OCI-LY7 (cell line): ENCODE results near the gene C16orf54. TPM values are rescaled to one million over a fixed set of nuclear protein-coding genes. Genes with fewer than 3 reads are reported as not detected.
"Not testable (repeated sequence)": the region's sequence is repeated elsewhere in the genome, so short reads cannot be mapped to it uniquely, and the experiment has no call there.

Experiments used
- BruUV-seq: library from RNA; stranded (reverse); fragments of 400-500 nt; replicated peaks from 2 replicates; lab custom pipeline; 2021; lab: Mats Ljungman, UMichigan
- CTCF ChIA-PET: fragments of 300-600 bp; sonication (Branson Sonifier 250); formaldehyde crosslinking; loops from one replicate; lab custom pipeline; 2022; ENCODE audit warnings: antibody characterized with exemption; ENCODE audit not compliant: unreplicated experiment; lab: Charles Lee
- POLR2A ChIA-PET: fragments of 300-600 bp; sonication (Branson Sonifier 250); formaldehyde crosslinking; loops from one replicate; lab custom pipeline; 2022; ENCODE audit warnings: antibody characterized with exemption; lab: Charles Lee
- DNase-seq: peaks from one replicate; pipeline ENCODE4 v3.0.0-alpha.2; 2015; ENCODE audit warnings: low spot score
- H2AFZ ChIP-seq: fragments of 200-600 bp; sonication (generic), shearing (Covaris generic); 2 replicates; pipeline ENCODE4 v1.6.1; 2014; ENCODE audit warnings: mild to moderate bottlenecking, antibody characterized with exemption, low read length, moderate library complexity
- H3K27ac ChIP-seq: fragments of 200-600 bp; sonication (generic); 2 replicates; pipeline ENCODE4 v1.5.1; 2014; ENCODE audit warnings: mixed run types, low read depth, mild to moderate bottlenecking, moderate library complexity, low read length, inconsistent platforms; ENCODE audit not compliant: poor library complexity, severe bottlenecking
- H3K36me3 ChIP-seq: fragments of 200-600 bp; sonication (generic); 2 replicates; pipeline ENCODE4 v1.6.1; 2014; ENCODE audit warnings: mild to moderate bottlenecking, antibody characterized with exemption, low read length, moderate library complexity, mixed read lengths; ENCODE audit not compliant: insufficient read depth
- H3K4me1 ChIP-seq: fragments of 200-600 bp; sonication (generic); 2 replicates; pipeline ENCODE4 v1.5.1; 2014; ENCODE audit warnings: mild to moderate bottlenecking, low read length; ENCODE audit not compliant: insufficient read depth, poor library complexity, severe bottlenecking
- H3K4me2 ChIP-seq: fragments of 200-600 bp; sonication (generic); 2 replicates; pipeline ENCODE4 v1.6.1; 2014; ENCODE audit warnings: mild to moderate bottlenecking, low read length
- H3K4me3 ChIP-seq: fragments of 200-600 bp; sonication (generic); 2 replicates; pipeline ENCODE4 v1.5.1; 2014; ENCODE audit warnings: mild to moderate bottlenecking, low read depth, low read length; ENCODE audit not compliant: poor library complexity, severe bottlenecking
- H3K79me2 ChIP-seq: fragments of 200-600 bp; sonication (generic); 2 replicates; pipeline ENCODE4 v1.6.1; 2016; ENCODE audit warnings: low read depth, mild to moderate bottlenecking, low read length, moderate library complexity, mixed read lengths; ENCODE audit not compliant: insufficient read depth
- H3K9me2 ChIP-seq: fragments of 200-600 bp; sonication (generic); 2 replicates; pipeline ENCODE4 v1.6.1; 2016; ENCODE audit warnings: mild to moderate bottlenecking, low read length, mixed read lengths; ENCODE audit not compliant: insufficient read depth
- H3K9me3 ChIP-seq: fragments of 200-600 bp; sonication (generic); 2 replicates; pipeline ENCODE4 v1.6.1; 2014; ENCODE audit warnings: mild to moderate bottlenecking, mixed run types, low read length, mixed read lengths
- H4K20me1 ChIP-seq: fragments of 200-600 bp; sonication (generic); 2 replicates; pipeline ENCODE4 v1.6.1; 2014; ENCODE audit warnings: mild to moderate bottlenecking, antibody characterized with exemption, low read length, moderate library complexity, mixed read lengths; ENCODE audit not compliant: insufficient read depth
- EZH2phosphoT487 ChIP-seq: fragments of 200-600 bp; sonication (generic); IDR thresholded peaks from 2 replicates; pipeline ENCODE4 v1.6.1; 2018; ENCODE audit warnings: low read depth, borderline replicate concordance, mild to moderate bottlenecking, mixed run types, antibody characterized with exemption, low read length, moderate library complexity, mixed read lengths
- intact Hi-C: fragments of 100-400 bp; cut with micrococcal nuclease; formaldehyde crosslinking; loops from one replicate; pipeline ENCODE4 v1.10.0; 2022; ENCODE audit not compliant: unreplicated experiment
- total RNA-seq, 2 experiments: library from RNA; depleted of rRNA in 1 of 2; stranded (reverse); fragments of >200 nt in 1 of 2; shearing (Covaris generic) in 1 of 2; gene quantifications; 2 replicates each; pipeline ENCODE4 v1.2.3, GENCODE V29; 2014 to 2022
- TF ChIP-seq, protein P1 (sequence below): fragments of 200-600 bp; sonication (generic); conservative IDR thresholded peaks from 2 replicates; pipeline ENCODE4 v1.5.1; 2014; ENCODE audit warnings: mild to moderate bottlenecking, antibody characterized with exemption, low read length, moderate library complexity, mixed read lengths

The C16orf54 gene
- total RNA-seq, 2 experiments from 2014 or later, result 0.32 TPM; not detected in 1

DNA sequence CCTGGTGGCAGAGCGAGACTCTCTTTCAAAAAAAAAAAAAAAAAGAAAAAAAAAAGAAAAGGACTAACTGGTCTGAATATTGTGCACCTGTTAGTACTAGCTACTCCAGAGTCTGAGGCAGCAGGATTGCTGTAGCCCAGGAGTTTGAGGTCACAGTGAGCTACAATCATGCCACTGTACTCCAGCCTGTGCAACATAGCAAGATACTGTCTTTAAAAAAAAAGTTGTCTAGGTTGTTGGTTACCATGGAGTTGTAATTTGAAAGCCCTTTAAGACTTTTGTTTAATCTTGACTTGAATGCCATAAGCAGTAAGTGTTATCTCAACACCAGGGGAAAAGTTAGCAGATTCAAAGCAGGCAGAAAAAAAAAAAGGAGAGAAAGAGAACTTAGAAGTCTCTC is 10.9 kb upstream of the C16orf54 start:
- H3K9me3 ChIP-seq, result no peaks in the 10 kb centered on the region
- no peaks in the 10 kb centered on the region for H3K79me2 ChIP-seq
- TF ChIP-seq, protein P1, sequence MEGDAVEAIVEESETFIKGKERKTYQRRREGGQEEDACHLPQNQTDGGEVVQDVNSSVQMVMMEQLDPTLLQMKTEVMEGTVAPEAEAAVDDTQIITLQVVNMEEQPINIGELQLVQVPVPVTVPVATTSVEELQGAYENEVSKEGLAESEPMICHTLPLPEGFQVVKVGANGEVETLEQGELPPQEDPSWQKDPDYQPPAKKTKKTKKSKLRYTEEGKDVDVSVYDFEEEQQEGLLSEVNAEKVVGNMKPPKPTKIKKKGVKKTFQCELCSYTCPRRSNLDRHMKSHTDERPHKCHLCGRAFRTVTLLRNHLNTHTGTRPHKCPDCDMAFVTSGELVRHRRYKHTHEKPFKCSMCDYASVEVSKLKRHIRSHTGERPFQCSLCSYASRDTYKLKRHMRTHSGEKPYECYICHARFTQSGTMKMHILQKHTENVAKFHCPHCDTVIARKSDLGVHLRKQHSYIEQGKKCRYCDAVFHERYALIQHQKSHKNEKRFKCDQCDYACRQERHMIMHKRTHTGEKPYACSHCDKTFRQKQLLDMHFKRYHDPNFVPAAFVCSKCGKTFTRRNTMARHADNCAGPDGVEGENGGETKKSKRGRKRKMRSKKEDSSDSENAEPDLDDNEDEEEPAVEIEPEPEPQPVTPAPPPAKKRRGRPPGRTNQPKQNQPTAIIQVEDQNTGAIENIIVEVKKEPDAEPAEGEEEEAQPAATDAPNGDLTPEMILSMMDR, result no peak
- TF ChIP-seq EZH2phosphoT487, result no peak
- H3K4me2 ChIP-seq, result no peak overlapping the region
- no peaks in the 10 kb centered on the region for H4K20me1 ChIP-seq
- DNase-seq, result no peak
- no TSS peak for BruUV-seq
- no peak overlapping the region for H2AFZ ChIP-seq
- no peaks in the 10 kb centered on the region for H3K9me2 ChIP-seq
- ChIA-PET CTCF (no interaction called here), POLR2A (no interaction called here)
- H3K36me3 ChIP-seq, result no peaks in the 10 kb centered on the region
- peaks cover 10% of the 10 kb centered on the region for H3K4me1 ChIP-seq
- H3K27ac ChIP-seq, result no peak overlapping the region
- no peak overlapping the region for H3K4me3 ChIP-seq
- intact Hi-C loops, result no loop called here

DNA sequence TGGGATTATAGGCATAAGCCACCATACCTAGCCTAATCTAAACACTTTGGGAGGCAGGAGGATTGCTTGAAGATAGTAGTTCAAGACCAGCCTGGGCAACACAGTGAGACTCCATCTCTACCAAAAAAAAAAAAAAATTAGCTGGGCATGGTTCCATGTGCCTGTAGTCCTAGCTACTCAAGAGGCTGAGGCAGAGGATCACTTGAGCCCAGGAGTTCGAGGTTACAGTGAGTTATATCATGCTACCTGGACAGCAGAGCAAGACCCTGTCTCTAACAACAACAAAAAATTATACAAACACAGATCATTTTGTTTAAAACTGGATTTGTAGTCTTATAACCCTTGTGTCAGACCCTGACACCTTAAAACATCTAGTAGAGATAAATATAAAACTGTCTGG is 7.7 kb upstream of the C16orf54 start:
- H3K4me1 ChIP-seq, result peaks cover 10% of the 10 kb centered on the region
- H3K36me3 ChIP-seq, result no peaks in the 10 kb centered on the region
- H3K4me2 ChIP-seq, result no peak overlapping the region
- POLR2A ChIA-PET, result interaction anchor here (0.6 to 1.0 kb wide), 2 partner anchors 23 to 36 kb away, joined by 3 to 4 read pairs; no protein-coding TSS in a partner anchor
- H3K79me2 ChIP-seq, result no peaks in the 10 kb centered on the region
- TF ChIP-seq EZH2phosphoT487, result no peak
- TF ChIP-seq, protein P1, result no peak
- H4K20me1 ChIP-seq, result no peaks in the 10 kb centered on the region
- no peak overlapping the region for H2AFZ ChIP-seq
- H3K9me2 ChIP-seq, result no peaks in the 10 kb centered on the region
- BruUV-seq, result no TSS peak
- no peaks in the 10 kb centered on the region for H3K9me3 ChIP-seq
- no peak overlapping the region for H3K4me3 ChIP-seq
- CTCF ChIA-PET, result no interaction called here
- H3K27ac ChIP-seq, result no peak overlapping the region
- DNase-seq, result no peak
- intact Hi-C loops, result no loop called here

DNA sequence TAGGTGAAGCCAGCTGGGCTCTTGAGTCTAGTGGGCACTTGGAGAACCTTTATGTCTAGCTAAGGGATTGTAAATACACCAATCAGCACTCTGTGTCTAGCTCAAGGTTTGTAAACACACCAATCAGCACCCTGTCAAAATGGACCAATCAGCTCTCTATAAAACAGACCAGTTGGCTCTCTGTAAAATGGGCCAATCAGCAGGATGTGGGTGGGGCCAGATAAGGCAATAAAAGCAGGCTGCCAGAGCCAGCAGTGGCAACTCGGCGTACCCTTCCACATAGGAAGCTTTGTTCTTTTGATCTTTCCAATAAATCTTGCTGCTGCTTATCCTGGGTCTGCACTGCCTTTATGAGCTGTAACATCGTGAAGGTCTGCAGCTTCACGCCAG is 3.0 kb upstream of the C16orf54 start:
- CTCF ChIA-PET, result interaction anchor here (0.8 kb wide), 1 partner anchor 129 kb away, joined by 3 read pairs; no protein-coding TSS in a partner anchor
- H3K9me2 ChIP-seq, H3K9me3 ChIP-seq, DNase-seq, BruUV-seq, H3K79me2 ChIP-seq, H3K4me2 ChIP-seq, H3K4me3 ChIP-seq, H3K27ac ChIP-seq, intact Hi-C loops, H3K4me1 ChIP-seq, H2AFZ ChIP-seq, H3K36me3 ChIP-seq, H4K20me1 ChIP-seq: not testable (repeated sequence)
- POLR2A ChIA-PET, result interaction anchor here (0.6 kb wide), 1 partner anchor 24 kb away, joined by 3 read pairs; no protein-coding TSS in a partner anchor
